SKM-1 (cell line): Measurements from ENCODE around the gene OTOA.
"Not testable (repeated sequence)": the region's sequence is repeated elsewhere in the genome, so short reads cannot be mapped to it uniquely, and the experiment has no call there.

Experiments
- DNase-seq: peaks from one replicate; lab custom pipeline; 2025; ENCODE audit not compliant: unreplicated experiment; lab: John Stamatoyannopoulos, UW

Gene OTOA

DNA sequence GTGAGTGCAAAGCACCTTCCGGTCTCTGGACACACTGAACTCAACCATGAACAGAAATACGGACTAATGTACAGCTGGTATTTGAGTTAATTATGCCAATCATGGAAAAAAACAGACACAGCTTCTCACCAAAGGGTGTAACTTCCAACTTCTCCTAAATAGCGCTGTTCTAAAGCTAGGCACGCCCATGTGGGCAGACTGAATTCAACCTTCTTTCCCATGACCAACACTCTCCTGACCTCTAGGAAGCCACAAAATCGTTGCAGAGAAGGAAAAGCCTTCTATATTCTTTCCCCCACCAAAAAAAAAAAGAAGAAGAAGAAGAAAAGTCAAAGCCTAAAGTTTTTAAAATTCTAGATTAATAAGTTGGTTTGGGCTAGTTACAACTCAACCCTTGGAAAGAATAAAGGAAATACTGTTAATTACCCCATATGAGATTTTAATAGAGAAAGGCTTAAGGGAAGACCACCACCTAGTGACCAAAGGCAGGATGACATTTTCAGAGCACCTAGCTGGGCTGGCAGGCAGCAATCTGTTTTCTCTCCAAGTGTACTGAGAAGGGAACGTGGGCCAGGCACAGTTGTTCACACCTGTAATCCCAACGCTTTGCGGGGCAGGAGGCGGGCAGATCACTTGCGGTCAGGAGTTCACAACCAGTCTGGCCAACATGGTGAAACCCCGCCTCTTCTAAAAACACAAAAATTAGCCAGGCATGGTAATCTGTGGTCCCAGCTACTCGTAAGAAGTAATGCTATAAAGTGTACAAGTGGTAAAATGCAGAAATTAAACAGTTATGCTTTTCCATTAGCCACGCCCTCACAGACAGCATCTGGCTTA, 138.0 kb downstream of the OTOA start:
- DNase-seq: not testable (repeated sequence)

GRCh38 chr16:21802375-21802663, 138.6 kb downstream of the OTOA start:
- not testable (repeated sequence) for DNase-seq
